Measurements from ENCODE around the gene PIGU. TPM values are rescaled to one million over a fixed set of nuclear protein-coding genes. Genes with fewer than 3 reads are reported as not detected.
"Not testable (repeated sequence)": the region's sequence is repeated elsewhere in the genome, so short reads cannot be mapped to it uniquely, and the experiment has no call there.

The PIGU gene
- polyA plus RNA-seq, 3 donors = 5.8 to 11.3 (median 10.9) TPM

DNA sequence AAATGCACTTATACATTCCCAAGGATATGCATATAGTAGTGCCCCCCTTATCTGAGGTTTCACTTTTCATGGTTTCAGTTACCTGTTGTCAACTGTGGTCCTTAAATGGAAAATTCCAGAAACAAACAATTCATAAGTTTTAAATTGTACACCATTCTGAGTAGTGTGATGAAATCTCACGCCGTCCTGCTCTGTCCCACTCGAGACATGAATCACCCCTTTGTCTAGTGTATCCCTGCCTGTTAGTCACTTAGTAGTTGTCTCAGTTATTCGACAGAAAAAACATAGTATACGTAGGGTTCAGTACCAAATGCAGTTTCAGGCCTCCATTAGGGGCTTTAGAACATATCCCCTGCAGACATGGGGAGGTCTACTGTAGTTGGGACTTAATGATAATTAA is 61.4 kb downstream of the PIGU start:
- Histone ChIP-seq H2AFZ (ENCODE audit: insufficient read depth, low read depth, low read length, poor library complexity, severe bottlenecking) (no peak overlapping the region), H3K36me3 (replicated peaks in 1 of 2; ENCODE audit: control insufficient read depth in 1 of 2, insufficient read depth in 2 of 2, low read length in 2 of 2) (peaks cover 7 to 25% of the 10 kb centered on the region in 2 donors), H3K27ac (ENCODE audit: low read depth in 1 of 2, low read length in 2 of 2) (no peak overlapping the region), H3K9ac (ENCODE audit: insufficient read depth, low read length, poor library complexity, severe bottlenecking) (no peak overlapping the region), H3K4me3 (replicated peaks in 1 of 3; ENCODE audit: low read depth in 2 of 3, low read length in 3 of 3) (no peak overlapping the region), H3K4me1 (ENCODE audit: control insufficient read depth in 1 of 2, insufficient read depth in 2 of 2, low read length in 2 of 2) (no peaks in the 10 kb centered on the region), H3K79me2 (ENCODE audit: insufficient read depth, low read length) (no peaks in the 10 kb centered on the region), H3K4me2 (replicated peaks; ENCODE audit: extremely low read depth, low read length, poor library complexity, severe bottlenecking) (no peak overlapping the region), H3K9me3 (replicated peaks in 1 of 2; ENCODE audit: control insufficient read depth in 1 of 2, insufficient read depth in 1 of 2, low read length in 2 of 2) (no peaks in the 10 kb centered on the region), H4K20me1 (ENCODE audit: insufficient read depth, low read length) (no peaks in the 10 kb centered on the region), H3K27me3 (ENCODE audit: control insufficient read depth in 2 of 2, insufficient read depth in 2 of 2, low read length in 2 of 2) (no peaks in the 10 kb centered on the region)
- DNase-seq = no peak
- Mint-ChIP-seq H3K4me3 (no peak overlapping the region), H3K27me3 (ENCODE audit: low read depth in 3 of 3) (peaks cover 0 to 1% (median 0%) of the 10 kb centered on the region in 3 donors), H3K36me3 (peaks cover 25 to 36% of the 10 kb centered on the region in 2 donors), H3K9me3 (peaks cover 0 to 8% (median 2%) of the 10 kb centered on the region in 7 donors), H3K4me1 (peaks cover 9% of the 10 kb centered on the region), H3K27ac (no peak overlapping the region)
- intact Hi-C loops (cut with micrococcal nuclease) = no loop called here
- TF ChIP-seq, protein P1, sequence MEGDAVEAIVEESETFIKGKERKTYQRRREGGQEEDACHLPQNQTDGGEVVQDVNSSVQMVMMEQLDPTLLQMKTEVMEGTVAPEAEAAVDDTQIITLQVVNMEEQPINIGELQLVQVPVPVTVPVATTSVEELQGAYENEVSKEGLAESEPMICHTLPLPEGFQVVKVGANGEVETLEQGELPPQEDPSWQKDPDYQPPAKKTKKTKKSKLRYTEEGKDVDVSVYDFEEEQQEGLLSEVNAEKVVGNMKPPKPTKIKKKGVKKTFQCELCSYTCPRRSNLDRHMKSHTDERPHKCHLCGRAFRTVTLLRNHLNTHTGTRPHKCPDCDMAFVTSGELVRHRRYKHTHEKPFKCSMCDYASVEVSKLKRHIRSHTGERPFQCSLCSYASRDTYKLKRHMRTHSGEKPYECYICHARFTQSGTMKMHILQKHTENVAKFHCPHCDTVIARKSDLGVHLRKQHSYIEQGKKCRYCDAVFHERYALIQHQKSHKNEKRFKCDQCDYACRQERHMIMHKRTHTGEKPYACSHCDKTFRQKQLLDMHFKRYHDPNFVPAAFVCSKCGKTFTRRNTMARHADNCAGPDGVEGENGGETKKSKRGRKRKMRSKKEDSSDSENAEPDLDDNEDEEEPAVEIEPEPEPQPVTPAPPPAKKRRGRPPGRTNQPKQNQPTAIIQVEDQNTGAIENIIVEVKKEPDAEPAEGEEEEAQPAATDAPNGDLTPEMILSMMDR (IDR thresholded peaks at IDR 0.05) = no peak
- WGBS (ENCODE audit: insufficient coverage) = 100% methylated on average over 1 of the region's 5 CpGs

- H3K4me1 ChIP-seq (ENCODE audit: control insufficient read depth in 1 of 2, insufficient read depth in 2 of 2, low read length in 2 of 2); H4K20me1 ChIP-seq (ENCODE audit: insufficient read depth, low read length); H3K27ac Mint-ChIP-seq; H3K4me3 Mint-ChIP-seq; intact Hi-C loops (cut with micrococcal nuclease); H3K4me2 ChIP-seq (replicated peaks; ENCODE audit: extremely low read depth, low read length, poor library complexity, severe bottlenecking); H3K27me3 ChIP-seq (ENCODE audit: control insufficient read depth in 2 of 2, insufficient read depth in 2 of 2, low read length in 2 of 2); H3K27ac ChIP-seq (ENCODE audit: low read depth in 1 of 2, low read length in 2 of 2); H3K4me3 ChIP-seq (replicated peaks in 1 of 3; ENCODE audit: low read depth in 2 of 3, low read length in 3 of 3); H3K27me3 Mint-ChIP-seq (ENCODE audit: low read depth in 3 of 3); H2AFZ ChIP-seq (ENCODE audit: insufficient read depth, low read depth, low read length, poor library complexity, severe bottlenecking); H3K9ac ChIP-seq (ENCODE audit: insufficient read depth, low read length, poor library complexity, severe bottlenecking); H3K9me3 ChIP-seq (replicated peaks in 1 of 2; ENCODE audit: control insufficient read depth in 1 of 2, insufficient read depth in 1 of 2, low read length in 2 of 2); DNase-seq; H3K79me2 ChIP-seq (ENCODE audit: insufficient read depth, low read length); H3K9me3 Mint-ChIP-seq: not testable (repeated sequence)
- Mint-ChIP-seq H3K4me1 (peaks cover 12% of the 10 kb centered on the region), H3K36me3 (peaks cover 25 to 26% of the 10 kb centered on the region in 2 donors)
- peaks cover 7 to 20% of the 10 kb centered on the region in 2 donors for H3K36me3 ChIP-seq (replicated peaks in 1 of 2; ENCODE audit: control insufficient read depth in 1 of 2, insufficient read depth in 2 of 2, low read length in 2 of 2)
- no CpG with 5 or more reads among the region's 4 CpGs for WGBS (ENCODE audit: insufficient coverage)
Observed at GRCh38 chr20:34611976-34612375, 64.9 kb downstream of the PIGU start.
